Amniotic epithelial cell (primary cell): ENCODE results near the gene TSPOAP1.

Experiments
- DNase-seq: peaks from one replicate; pipeline ENCODE4 v3.0.0-alpha.2; 2010; ENCODE audit warnings: low read depth

Gene TSPOAP1

DNA sequence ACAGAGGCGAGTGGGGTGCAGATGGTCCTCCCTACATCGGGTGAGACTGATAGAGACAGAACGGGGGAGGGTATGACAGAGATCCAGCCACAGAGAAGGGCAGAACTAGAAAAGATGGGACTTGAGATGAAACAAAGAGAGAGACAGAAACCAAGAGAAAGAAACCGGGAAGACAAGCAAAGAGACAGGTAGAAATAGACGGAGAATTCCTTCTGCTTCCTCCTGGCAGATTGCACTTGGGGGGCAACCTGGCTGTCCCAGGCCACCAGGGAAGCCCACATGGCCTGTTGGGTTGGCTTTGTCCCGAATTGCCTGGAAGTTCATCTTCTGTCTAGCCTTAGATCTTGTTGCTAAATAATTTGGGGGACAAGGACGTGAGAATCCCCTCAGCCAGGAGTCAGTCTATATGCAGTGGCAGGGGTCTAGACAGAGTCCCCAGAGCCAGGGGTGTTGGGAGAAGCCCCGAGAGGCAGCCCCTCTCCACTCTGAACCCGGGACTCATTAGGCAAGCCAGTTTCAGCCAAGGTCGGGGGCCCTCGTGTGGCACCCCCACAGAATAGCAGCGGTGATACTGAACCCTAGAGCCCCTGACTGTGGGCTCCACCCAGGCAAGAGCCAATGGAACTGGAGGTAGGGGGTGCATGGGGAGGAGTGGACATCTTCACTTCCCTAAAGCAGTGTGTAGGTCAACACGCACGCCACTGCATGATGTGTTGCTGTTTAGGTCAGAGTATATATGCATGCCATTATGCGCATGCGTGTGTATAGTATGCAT lies 627 bp upstream of the TSPOAP1 start:
- DNase-seq = no peak

DNA sequence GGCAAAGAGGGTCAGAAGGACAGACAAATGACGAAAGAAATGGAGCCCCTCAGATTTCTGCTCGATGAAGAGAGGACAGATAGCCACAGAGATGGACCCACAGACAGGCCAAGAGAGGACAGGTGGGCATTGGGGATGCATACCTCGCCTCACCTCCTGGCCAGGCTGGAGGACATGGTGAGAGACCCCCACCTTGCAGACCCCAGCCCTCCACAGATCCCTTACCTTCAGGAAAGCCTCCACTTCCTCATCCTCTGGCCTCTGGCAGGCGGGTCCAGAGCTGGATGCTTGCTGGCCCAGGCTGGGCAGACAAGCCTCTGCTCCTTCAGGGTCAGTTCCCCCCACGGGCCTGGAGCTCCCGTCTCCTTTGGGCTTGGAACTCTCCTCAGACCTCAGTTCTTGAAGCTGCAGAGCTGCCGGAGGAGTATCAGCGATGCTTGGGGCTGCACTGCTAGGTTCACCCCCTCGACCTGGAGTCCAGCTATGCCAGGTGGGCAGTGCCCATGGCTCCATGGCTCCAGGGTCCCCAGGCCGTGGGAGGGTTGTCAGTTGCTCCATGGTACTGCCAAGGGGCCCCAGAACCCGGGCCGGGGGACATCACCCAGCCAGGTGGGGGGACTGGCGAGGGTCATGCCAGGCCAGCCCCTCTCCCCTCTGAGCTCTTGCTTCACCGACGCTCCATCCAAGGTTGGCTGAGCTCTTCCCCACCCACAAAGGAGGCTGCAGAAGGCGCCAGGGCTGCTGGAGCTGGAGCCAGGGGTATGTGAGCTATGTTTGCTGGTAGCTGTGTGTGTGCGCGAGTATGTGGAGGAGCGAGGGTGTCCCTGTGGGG lies 1.0 kb downstream of the TSPOAP1 start:
- no peak for DNase-seq

DNA sequence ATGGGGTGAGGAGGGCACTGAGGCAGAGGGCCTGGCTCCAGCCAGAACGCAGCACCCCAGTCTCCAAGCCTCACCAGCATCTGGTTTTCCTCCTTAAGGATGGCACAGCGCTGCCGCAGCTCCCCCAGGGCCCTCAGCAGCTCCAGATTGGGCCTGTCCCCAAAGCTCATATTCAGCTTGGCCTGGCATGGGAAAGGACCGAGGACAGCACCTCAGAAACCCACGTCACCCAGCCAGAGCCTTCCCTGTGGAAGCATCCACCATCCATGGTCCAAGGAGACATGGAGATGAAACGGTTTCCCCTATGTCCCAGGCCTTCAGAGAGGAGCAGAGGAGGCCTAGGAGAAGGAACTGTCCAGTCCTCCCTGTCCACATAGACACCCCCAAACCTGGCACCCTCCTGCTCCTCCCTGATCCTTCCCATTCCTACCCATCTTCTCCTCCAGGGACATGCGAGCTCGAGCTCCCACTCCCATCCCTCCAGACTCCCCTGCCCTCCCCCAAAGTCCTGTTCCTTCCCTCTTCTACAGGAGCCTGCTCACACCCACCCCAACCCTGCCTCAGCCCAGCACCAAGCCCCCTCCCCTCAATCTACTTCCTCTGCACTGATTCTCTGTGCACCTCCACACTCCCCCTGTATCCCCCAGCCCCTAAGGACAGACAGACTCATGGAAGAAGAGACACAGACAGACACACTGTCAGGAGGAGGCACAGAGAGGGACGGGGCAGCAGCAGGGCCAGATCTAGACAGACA lies 1.8 kb downstream of the TSPOAP1 start:
- DNase-seq = no peak

DNA sequence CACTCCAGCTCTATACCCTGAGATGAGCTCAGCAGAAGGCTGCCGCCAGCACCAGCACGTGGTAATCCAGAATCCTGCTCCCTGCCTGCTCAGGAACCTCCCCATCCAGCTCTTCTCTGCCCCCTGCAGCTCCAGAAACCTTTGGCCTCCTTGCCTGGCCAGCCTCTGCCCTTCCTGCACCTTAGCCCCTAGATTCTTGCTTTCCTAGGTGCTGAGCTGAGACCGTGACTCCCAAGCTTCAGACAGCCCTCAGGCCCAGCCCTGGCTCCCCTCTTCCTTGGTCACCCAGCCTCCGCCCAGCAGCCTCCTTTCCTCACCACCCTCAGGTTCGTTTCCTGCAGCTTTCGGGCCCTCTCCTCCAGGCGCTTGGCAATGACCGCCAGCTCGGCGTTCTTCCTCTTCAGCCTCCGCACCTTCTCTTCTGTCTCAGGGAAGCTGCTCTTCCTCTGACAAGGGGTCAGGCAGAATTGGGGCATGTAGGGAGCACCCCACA lies 2.6 kb downstream of the TSPOAP1 start:
- no peak for DNase-seq

DNA sequence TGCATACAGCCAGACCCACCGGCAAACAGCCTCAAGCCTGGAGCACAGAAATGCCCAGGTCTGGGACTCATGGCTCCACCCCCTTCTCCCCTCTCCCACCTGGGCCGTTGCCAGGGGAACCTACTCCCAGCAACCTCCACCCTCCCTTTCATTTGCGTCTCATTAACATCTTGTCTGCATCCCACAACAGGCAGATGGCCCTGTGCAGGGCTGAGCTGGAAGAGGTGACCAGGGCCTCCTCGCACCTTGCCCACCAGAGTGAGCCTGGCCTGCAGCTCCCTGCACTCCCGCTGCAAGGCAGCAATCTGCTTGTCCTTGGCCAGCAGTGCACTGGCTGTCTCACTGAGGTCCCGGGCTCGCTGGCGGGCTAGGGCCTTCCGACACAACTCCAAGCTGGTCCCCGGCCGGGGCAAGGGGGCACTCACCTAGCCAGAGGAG lies 3.3 kb downstream of the TSPOAP1 start:
- DNase-seq = no peak

DNA sequence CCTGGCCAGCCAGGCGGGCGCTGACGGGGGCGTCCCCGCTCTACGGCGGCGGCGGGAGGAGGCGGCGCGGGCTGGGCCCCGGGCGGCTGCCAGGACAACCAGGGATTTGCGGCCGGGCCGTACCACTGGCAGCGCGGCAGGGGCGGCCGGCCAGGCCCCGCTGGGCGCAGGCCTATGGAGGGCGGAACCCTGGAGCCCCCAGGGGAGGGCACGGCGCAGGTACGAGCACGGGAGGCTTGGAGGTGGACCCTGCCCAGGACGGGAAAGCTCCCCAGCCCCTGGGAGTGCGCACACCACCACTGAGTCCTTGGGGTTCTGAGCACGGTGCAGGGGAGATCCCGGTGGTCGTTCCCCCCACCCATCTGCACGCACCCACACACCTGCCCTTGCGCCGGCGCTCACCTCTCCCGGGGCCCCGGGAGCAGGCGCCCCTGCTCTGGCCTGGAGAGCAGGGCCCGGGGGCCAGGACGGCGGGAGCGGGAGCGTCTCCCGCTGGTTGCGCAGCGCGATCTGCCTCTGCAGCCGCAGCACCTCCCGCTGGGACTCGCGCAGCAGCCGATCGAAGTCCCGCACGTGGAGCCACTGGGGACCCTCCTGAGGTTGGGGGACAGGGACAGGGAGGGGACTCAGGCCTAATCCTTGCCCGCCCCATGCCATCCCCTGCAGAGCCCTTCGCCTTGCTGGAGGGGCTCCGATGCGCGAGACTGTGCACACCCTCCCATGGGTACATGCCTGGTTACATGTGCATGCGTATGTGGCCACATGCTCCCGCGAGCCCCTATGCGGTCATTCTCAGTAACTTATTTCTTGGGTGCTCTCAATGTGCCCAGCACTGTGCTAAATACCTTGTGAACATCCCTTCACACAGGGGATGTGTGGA lies 3.9 kb downstream of the TSPOAP1 start:
- peak; percentile 21 for DNase-seq

DNA sequence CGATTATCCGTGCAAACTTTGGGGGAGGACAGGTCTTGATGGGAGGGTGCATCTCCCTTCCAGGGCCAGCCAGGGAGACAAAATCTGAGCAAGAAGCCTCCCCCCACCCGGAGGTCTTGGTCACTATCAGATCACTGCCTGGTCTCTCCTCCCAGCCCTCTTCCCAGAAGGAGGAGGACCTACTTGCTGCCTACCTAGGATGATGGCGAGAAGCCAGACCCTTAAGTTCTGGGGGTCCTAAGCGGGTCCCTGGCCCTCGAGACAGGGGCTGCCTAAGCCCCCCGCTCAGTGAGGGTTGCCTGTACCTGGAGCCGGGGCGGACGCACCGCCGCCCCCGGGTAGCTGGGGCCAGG lies 4.6 kb downstream of the TSPOAP1 start:
- no peak for DNase-seq

DNA sequence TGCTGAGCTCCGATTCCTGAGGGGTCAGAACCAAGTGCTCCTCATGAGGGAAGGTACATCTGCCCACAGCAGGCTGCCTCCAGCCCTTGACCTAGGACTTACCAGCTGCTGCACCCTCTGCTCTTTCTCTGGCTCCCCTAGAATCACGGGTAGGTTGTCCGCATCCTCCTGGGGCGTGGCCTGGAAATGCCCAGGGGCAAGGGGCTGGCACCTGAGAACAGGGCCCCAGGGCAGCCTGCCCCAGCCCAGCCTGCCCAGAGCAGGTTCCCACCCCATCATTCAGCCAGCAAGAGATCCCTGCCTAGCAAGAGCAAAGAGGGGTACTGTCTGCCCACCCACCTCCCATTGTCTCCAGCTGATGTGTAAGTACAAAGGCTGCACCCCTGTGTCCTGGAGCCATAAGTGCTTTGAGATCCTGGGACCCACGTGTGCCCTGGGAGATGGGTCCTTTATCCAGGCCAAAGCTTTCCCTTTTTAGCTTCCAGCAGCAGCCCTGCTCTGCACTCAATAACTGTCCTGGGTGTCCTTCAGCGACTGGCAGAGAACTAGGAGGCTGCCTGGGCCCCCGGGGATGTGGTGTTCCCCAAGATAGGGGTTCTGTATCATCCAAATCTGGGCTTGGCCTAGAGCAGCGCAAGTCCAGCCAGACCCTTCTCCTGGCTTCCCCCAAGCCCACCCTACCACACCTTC lies 5.1 kb downstream of the TSPOAP1 start:
- DNase-seq = no peak

DNA sequence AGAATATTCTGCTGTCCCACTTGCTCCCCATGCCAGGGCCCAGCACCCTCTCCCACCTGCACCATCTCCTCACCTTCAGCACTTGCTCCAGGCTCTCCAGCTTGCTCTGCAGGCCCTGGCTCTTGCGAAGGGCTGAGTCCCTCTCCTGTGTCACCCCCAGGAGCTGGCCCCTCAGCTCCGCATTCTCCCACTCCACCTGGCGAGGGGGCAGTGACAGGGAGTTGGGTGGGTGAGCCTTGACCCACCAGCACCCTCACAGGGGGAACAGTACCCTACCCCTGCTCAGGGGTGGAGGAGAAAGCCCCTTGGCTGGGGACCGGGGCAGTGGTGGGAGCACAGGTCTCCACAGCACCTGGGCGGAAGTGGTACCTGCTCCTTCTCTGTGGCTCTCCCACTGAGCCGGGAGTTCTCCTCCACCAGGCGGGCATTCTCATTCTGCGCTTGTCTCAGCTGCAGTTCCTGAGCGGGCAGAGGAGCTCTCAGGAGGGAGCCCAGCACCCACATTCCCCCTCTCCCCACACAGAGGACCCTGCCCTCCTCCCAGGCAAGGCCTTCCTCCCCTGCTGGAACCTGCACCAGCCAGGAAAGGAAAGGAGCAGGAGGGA lies 5.9 kb downstream of the TSPOAP1 start:
- no peak for DNase-seq

DNA sequence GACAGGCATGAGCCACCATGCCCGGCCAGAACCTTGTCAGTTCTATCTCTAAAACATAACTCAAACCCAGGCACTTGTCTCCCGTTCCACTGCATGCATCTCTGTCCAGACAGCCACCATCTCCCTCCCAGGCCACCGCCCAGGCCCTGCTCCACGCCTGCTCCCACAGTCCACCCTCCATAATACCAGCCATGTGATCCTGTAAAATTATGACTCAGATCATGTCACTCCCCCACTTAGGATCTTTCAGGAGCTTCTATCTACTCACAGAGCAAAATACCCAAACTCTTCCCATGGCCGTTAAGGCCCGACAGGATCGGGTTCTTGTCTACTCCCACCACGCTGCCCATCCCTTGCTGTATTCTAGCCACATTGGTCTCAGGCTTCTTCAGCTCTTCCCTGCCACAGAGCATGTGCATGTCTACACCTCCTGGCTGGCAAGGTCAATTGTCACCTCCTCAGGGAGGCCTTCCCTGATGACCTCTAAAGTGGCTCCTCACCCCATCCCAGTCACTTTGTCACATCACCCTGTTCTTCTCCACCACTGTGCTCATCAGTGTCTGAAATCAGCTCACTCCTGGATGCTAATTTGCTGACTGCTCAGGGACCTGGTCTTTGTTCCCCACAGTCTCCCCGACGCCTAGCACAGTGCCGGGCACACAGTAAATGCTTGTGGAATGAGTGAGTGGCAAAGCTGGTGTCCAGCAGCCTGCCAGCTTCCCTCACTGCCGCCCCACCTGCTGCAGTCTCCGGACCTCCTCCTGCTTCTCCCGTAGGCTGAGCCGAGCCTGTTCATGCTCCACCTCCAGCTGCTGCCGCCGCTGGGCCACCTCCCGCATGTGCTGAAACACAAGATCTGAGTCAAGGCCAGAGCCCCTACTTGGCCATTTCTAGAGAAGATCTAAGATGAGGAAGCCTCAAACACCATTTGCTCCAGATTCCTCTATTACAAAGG lies 6.7 kb downstream of the TSPOAP1 start:
- peak; percentile 21 for DNase-seq

DNA sequence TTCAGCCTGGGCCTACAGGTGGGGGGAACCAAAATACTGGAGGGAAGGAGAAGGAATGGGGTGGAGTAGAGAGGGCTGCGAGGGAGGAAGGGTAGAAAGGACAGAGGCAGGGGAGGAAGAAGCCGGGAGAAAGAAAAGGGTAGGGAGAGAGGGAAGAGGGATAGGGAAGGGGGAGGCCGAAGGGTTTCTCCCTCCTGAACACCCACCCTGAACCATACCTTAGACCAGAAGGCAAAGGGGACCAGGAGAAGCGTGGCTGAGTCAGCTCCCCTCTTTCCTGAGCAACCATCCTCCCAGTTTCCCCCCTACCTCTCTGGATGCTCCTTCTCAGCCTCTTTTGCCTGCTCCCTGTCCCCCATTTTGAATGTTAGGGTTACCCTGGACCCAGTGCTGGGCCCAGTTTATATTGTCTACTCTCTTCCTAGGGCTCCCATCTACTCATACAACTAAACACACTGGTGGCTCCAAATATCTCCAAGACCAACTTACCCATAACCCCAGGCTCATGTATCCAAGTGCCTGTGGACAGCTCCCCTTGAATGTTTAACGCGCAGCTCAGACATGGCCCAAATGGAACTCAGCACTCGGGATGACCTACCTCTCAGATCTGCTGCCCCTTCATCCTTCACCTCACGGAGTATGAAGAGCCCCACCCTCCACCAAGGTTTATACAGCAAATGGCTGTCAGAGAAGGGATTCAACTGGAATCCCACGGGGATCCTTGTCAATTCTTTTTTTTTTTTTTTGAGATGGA lies 7.8 kb downstream of the TSPOAP1 start:
- no peak for DNase-seq

DNA sequence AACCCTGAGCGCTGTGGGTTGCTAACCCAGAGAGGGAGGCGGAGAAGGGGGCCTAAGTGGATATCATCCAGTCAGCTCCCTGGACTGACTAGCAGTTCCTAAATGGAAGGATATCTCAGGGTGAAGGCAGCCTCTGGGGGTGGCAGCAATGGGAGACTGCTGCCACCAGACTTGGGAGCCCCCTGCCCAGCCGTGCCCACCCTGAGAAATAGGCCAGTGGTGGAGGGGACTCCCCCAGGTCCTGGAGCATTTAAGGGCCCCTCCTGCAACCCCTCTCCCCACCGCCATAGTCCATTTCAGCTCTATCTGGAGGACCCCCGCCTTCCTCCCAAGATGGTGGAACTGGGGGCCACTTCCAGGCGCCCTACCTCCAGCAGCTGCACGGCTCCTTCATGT lies 8.4 kb downstream of the TSPOAP1 start:
- no peak for DNase-seq

DNA sequence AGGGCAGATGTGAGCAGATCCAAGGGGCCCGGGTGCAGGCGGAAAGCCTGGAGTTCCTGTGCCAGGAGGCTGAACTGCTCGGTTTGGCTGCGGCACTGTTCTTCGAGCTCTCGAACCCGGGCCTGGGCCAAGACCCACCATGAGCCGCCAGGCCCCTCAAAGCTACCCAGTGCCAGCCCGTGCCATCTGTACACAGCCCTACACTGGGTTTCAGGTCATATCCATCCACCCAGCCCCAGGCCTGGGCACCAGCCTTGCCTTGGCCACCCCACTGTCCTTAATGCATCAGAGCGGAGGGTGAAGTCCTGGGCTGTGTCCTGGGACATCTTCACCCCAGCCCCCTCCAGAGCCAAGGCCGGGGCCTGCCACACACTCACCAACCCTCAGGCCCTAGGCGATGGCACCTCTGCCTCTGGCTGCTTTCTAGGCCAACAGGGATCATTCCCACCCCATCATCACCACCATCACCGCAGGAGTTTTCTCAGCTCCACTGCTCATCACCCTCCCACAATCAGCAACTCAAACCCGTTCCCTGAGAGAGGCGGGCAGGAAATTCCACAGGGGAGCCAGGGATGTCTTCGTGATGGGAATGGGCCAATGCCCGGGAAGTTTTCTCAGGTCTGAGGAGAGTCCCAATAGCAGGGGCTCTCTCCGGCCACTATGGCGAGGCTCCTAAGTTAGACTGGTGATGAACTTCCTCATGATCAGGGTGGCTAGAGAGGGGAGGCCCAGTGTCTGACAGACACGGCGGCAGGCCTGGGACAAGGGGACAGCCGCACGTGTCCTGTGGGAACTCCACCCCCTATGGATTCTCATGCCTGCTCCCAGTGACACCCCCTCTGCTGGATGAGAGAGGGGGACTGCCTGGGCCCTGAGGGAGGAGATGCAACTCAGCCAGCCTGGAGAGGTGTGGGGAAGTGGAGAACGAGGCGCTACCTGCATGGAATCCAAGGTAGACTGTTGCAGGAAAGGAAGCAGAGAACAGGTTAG lies 9.1 kb downstream of the TSPOAP1 start:
- no peak for DNase-seq

DNA sequence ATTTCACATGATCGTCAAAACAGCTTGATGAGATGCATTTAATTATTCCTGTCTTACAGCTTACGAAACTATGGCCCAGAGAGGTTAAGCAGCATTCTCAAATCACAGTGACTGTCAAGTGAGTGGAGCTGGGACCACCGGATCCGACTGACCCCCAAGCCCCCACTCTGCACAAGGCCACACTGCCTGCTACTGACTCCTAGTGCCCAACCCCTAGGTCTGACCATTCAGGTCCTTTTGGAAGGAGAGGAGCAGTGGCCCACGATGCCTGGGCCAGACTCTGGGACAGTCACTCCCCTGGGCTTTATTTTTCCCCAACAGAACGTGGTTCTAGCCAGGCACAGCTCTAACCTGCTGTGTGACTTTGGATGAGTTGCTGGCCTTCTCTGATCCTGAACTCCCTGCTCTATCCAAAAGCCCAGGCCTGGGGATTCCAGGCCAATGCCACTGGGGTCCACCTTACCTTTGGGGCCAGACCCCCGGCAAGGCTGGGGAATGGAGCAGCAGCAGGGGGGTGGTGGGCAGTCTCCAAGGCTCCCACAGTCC lies 9.9 kb downstream of the TSPOAP1 start:
- DNase-seq = no peak

DNA sequence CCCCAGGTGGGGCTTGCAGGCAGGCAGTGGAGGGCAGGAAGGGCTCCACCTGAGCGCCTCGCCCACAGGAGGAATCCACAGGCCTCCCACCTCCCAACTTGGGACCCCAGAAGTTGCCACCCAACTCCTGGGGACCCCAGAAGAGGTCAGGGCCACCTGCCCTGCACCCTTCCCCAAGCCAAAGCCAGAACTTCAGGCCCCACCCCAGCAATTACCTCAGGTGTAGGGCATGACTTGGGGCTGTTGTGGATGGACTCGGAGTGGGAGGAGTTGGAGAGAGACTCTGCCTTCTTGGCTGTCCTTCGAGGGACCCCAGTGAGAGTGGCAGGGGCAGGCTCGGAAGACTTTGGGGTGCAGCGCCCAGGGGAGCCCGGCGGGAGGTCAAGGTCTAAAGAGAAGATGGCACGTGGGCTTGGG lies 10.5 kb downstream of the TSPOAP1 start:
- no peak for DNase-seq

DNA sequence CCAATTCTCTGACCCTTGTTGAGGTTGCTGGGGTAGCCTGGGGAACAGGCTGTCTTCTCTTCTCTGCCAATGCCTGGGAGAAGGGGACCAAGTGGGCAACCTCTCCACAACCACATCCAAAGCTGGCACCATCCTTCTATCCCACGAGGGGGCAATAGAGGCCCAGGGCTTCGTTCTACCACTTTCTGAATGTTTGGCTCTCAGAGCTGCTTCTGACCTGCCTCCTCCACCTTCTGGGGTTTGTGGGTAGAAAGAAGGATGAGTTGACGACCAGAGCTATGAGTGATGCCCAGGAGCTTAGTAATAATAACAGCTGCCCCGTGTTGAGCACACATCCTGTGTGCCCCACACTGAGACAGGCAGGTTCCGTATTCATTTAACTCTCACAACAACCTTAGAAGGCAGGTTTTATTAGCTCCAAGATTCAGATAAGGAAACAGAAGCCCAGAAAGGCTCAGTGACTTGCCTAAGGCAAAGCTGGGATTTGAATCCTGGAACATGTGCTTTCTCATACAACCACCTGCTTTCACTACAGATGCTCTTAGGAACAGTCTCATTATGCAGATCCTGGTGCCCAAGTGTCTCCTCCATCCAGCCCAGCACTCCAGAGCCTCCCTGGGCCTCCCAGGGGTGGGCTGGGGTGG lies 11.1 kb downstream of the TSPOAP1 start:
- DNase-seq = peak; percentile 87
